Activated naive CD8-positive, alpha-beta T cell treated with anti-CD3 and anti-CD28 coated beads, Interleukin-2, amount 10 ng/mL, durations not matched to agents 7 days and 5 days (primary cell): ENCODE measurements around the gene NBL1. TPM values are rescaled to one million over a fixed set of nuclear protein-coding genes. Genes with fewer than 3 reads are reported as not detected.
"Not testable (repeated sequence)": the region's sequence is repeated elsewhere in the genome, so short reads cannot be mapped to it uniquely, and the experiment has no call there.

Source experiments
- ATAC-seq: fragments of 150-1000 bp; cut with Tn5 transposase; one replicate; pipeline ENCODE4 v1.10.0; 2021; ENCODE audit warnings: low read depth, moderate library complexity
- POLR2A ChIA-PET: fragments of 350-600 bp; sonication (Branson Sonifier 250); formaldehyde crosslinking; loops from one replicate; lab custom pipeline; 2021; ENCODE audit warnings: antibody characterized with exemption; lab: Charles Lee
- DNase-seq: peaks from one replicate; pipeline ENCODE4 v3.0.0; 2021
- H3K27ac Mint-ChIP-seq: one replicate; pipeline ENCODE4 v1.8.0; 2022; ENCODE audit warnings: mild to moderate bottlenecking, mixed read lengths
- H3K27me3 Mint-ChIP-seq: one replicate; pipeline ENCODE4 v1.8.0; 2022; ENCODE audit warnings: mild to moderate bottlenecking, moderate library complexity, mixed read lengths
- H3K36me3 Mint-ChIP-seq: one replicate; pipeline ENCODE4 v1.8.0; 2021; ENCODE audit warnings: mild to moderate bottlenecking, mixed read lengths
- H3K4me1 Mint-ChIP-seq: one replicate; pipeline ENCODE4 v1.8.0; 2021; ENCODE audit warnings: mixed read lengths
- H3K4me3 Mint-ChIP-seq: one replicate; pipeline ENCODE4 v1.8.0; 2022; ENCODE audit warnings: mild to moderate bottlenecking, moderate library complexity, mixed read lengths
- H3K9me3 Mint-ChIP-seq: one replicate; pipeline ENCODE4 v1.8.0; 2021; ENCODE audit warnings: mixed read lengths
- total RNA-seq, 2 experiments: library from RNA; stranded (reverse); gene quantifications; one replicate each; pipeline ENCODE4 v1.2.3, GENCODE V29; 2021

The NBL1 gene
- total RNA-seq, 2 experiments from 2014 or later = 35.3 to 36.0 TPM

DNA sequence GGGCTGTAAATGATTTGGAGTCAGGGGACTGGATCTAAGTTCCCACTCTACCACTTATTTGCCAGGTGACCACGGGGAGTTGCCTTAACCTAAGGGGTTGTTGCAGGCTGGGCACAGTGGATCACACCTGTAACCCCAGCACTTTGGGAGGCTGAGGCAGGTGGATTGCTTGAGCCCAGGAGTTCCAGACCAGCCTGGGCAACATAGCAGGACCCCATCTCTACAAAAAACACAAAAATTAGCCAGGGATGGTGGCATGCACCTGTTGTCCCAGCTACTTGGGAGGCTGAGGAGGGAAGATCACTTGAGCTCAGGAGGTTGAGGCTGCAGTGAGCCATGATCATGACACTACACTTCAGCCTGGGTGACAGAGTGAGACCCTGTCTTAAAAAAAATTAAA lies 13.9 kb upstream of the NBL1 start:
- not testable (repeated sequence) for H3K4me3 Mint-ChIP-seq, H3K27me3 Mint-ChIP-seq, ATAC-seq, H3K9me3 Mint-ChIP-seq, DNase-seq, H3K4me1 Mint-ChIP-seq, H3K27ac Mint-ChIP-seq, H3K36me3 Mint-ChIP-seq
- POLR2A ChIA-PET = interaction anchor here (1.2 to 1.4 kb wide), 2 partner anchors 11 to 21 kb away, joined by 3 read pairs; no protein-coding TSS in a partner anchor

DNA sequence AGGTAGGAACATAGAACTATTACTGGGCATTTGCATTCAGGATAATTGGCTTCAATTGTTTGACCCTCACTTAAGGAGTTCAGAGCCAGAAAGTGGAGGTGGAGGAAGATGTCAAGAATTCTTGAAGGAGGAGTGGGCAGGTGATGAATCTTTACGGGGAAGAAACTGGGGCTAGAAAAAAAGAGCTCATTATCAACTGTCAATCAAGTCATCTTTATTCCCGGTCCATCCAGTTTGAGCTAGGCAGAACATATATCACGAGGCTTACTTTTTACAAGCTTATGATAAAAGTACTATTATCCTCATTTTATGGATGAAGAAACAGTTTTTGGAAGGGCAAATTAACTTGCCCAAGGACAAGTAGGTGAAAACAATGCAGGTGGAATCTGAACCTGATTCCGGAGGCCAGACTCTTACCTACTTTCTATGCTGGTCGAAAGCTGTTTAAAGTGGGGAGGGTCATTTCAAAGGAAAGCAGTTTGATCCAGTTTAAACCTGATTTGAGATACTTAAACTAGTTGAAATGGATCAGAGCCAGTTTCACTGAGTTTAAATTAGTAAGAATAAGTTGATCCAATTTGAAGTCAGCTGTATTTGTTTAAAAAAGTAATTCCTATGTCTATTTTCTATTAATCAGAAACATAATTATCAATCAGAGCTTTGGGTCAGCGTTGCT lies 13.3 kb upstream of the NBL1 start:
- POLR2A ChIA-PET = interaction anchor here (1.2 to 1.4 kb wide), 2 partner anchors 10 to 20 kb away, joined by 3 read pairs; no protein-coding TSS in a partner anchor

DNA sequence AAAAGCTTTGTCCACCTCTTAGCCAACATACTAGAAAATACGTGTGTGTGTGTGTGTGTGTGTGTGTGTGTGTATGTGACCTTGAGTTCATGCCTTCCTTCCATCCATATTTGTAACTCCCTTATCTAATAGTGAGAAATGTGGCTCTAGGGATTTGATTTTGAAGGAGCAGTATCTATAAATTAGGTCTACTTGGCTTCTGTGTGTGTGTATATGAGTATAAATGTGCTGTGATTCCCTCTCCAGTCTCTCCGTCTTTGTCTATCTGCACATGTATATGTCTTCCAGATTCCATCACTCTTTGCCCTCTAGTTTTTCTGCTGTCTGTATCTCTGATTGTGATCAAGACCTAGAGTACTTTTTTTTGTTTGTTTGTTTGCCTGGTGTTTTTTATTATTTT lies 11.9 kb upstream of the NBL1 start:
- Mint-ChIP-seq H3K27ac (no peak overlapping the region), H3K36me3 (peaks cover 5% of the 10 kb centered on the region), H3K9me3 (no peaks in the 10 kb centered on the region), H3K4me3 (no peak overlapping the region), H3K4me1 (no peaks in the 10 kb centered on the region), H3K27me3 (no peaks in the 10 kb centered on the region)
- POLR2A ChIA-PET = no interaction called here
- DNase-seq (no peak), ATAC-seq (no peak)

More for the DNA sequence above, 13.3 kb upstream of the NBL1 start:
- Mint-ChIP-seq H3K9me3 (no peaks in the 10 kb centered on the region), H3K27ac (no peak overlapping the region), H3K36me3 (peaks cover 9% of the 10 kb centered on the region), H3K4me3 (no peak overlapping the region), H3K27me3 (no peaks in the 10 kb centered on the region), H3K4me1 (no peaks in the 10 kb centered on the region)
- DNase-seq (no peak), ATAC-seq (no peak)

DNA sequence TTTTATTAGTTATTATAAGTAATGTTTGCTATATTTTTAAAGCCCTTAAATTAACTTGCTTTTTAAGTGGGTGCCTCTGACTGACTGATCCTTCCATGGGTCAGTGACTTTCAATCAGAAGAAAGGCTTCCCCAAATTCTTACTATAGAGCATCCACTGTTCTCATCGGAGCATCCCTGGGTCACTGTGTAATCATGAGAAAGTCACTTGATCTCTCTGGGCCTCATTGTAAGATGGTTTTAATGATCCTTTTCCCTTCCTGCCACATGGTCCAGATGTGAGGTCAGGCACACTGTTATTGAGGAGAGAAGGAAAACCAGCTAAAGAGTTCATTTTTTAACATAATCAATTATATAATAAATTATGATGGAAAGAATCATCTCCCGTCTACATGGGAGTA lies 11.0 kb upstream of the NBL1 start:
- no peaks in the 10 kb centered on the region for H3K4me1 Mint-ChIP-seq
- POLR2A ChIA-PET = no interaction called here
- H3K36me3 Mint-ChIP-seq = peaks cover 4% of the 10 kb centered on the region
- H3K27me3 Mint-ChIP-seq = no peaks in the 10 kb centered on the region
- no peak overlapping the region for H3K27ac Mint-ChIP-seq
- no peaks in the 10 kb centered on the region for H3K9me3 Mint-ChIP-seq
- no peak overlapping the region for H3K4me3 Mint-ChIP-seq
- no peak for DNase-seq
- no peak for ATAC-seq

DNA sequence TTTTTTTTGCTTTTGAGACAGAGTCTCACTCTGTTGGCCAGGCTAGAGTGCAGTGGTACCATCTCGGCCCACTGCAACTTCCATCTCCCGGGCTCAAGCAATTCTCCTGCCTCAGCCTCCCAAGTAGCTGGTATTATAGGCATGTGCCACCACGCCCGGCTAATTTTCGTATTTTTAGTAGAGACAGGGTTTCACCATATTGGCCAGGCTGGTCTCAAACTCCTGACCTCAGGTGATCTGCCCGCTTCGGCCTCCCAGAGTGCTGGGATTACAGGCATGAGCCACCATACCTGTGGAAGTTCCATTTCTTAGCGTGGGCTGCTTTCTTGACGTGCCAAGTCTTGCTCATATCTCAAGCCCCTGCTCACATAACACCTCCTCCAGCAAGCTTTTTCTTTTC lies 9.0 kb upstream of the NBL1 start:
- not testable (repeated sequence) for H3K4me1 Mint-ChIP-seq, ATAC-seq
- POLR2A ChIA-PET = interaction anchor here (0.6 to 0.7 kb wide), 2 partner anchors 26 to 1095 kb away, joined by 4 to 5 read pairs; no protein-coding TSS in a partner anchor

DNA sequence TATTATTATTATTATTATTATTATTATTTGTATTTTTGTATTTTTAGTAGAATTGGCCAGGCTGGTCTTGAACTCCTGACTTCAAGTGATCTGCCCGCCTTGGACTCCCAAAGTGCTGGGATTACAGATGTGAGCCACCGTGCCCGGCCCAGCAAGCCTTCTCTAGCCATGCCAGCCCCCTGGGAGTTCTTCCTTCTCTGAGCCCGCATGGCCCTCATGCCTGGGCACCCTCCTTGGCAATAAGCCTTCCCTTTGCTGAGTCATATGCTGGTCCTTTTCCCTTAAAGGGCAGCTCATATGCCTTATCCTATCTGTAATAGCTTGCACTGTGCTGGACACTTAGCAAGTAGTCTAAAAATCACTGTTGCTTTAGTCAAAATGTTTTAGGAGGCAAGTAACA lies 8.5 kb upstream of the NBL1 start:
- Mint-ChIP-seq H3K4me3 (no peak overlapping the region), H3K36me3 (no peaks in the 10 kb centered on the region), H3K27me3 (no peaks in the 10 kb centered on the region), H3K9me3 (no peaks in the 10 kb centered on the region), H3K27ac (no peak overlapping the region), H3K4me1 (no peaks in the 10 kb centered on the region)
- ATAC-seq = no peak
- POLR2A ChIA-PET = no interaction called here
- no peak for DNase-seq

More for the DNA sequence above, 9.0 kb upstream of the NBL1 start:
- H3K36me3 Mint-ChIP-seq, DNase-seq, H3K27ac Mint-ChIP-seq, H3K4me3 Mint-ChIP-seq, H3K27me3 Mint-ChIP-seq, H3K9me3 Mint-ChIP-seq: not testable (repeated sequence)

DNA sequence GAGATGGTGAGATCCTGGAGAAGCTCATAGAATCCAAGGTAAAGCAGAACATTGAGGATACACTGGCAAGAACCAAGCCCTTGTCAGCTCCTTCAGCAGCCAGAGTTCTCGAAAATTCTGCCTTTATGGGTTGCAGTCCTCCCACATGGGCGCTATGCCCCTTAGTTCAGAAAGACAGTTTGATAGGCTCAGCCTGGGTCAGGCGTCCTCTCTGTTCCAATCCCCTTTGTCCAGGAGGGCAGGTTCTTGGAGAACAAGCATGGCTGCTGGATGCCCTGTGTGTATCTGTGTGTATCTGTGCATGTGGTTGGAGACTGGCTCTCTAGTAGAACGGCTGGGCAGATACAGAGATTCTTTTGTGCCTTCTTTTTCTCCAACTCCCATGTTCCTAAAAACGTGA lies 8.0 kb upstream of the NBL1 start:
- ATAC-seq (no peak), DNase-seq (no peak)
- Mint-ChIP-seq H3K27ac (no peak overlapping the region), H3K4me1 (no peaks in the 10 kb centered on the region), H3K36me3 (no peaks in the 10 kb centered on the region), H3K9me3 (no peaks in the 10 kb centered on the region), H3K27me3 (no peaks in the 10 kb centered on the region), H3K4me3 (no peak overlapping the region)
- POLR2A ChIA-PET = no interaction called here

DNA sequence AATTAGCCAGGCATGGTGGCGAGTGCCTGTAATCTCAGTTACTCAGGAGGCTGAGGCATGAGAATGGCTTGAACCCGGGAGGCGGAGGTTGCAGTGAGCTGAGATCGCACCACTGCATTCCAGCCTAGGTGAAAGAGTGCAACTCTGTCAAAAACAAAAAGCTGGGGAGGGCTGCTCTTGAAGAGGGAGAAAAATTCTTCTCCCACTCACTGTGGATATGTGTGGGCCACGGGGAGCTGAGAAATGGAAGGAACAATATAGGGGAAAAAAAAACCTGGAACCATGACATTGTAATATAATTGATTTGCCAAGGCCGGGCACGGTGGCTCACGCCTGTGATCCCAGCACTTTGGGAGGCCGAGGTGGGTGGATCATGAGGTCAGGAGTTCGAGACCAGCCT lies 7.4 kb upstream of the NBL1 start:
- POLR2A ChIA-PET, H3K36me3 Mint-ChIP-seq, H3K27ac Mint-ChIP-seq, DNase-seq, H3K4me1 Mint-ChIP-seq, H3K4me3 Mint-ChIP-seq, H3K27me3 Mint-ChIP-seq, ATAC-seq, H3K9me3 Mint-ChIP-seq: not testable (repeated sequence)

DNA sequence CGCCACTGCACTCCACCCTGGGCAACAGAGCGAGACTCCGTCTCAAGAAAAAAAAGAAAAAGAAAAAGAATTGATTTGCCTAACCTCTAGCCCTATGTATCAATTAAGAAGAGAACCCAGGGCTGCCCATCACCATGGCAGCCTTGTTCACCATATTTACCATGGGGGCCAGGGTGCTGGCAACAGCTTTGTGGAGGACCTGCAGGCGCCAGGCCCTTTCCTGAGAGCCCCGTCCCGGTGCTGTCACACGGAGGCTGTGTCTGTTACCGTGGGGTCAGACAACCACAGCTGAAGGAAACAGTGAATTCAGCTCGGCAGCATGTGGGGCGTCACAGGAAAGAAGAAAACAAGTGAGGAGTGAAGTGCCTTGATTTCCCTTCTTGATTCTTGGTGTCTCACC lies 6.5 kb upstream of the NBL1 start:
- H3K27me3 Mint-ChIP-seq = peaks cover 7% of the 10 kb centered on the region
- POLR2A ChIA-PET = no interaction called here
- no peak for ATAC-seq
- no peak overlapping the region for H3K4me3 Mint-ChIP-seq
- H3K9me3 Mint-ChIP-seq = no peaks in the 10 kb centered on the region
- no peaks in the 10 kb centered on the region for H3K4me1 Mint-ChIP-seq
- H3K27ac Mint-ChIP-seq = no peak overlapping the region
- no peak for DNase-seq
- H3K36me3 Mint-ChIP-seq = no peaks in the 10 kb centered on the region

DNA sequence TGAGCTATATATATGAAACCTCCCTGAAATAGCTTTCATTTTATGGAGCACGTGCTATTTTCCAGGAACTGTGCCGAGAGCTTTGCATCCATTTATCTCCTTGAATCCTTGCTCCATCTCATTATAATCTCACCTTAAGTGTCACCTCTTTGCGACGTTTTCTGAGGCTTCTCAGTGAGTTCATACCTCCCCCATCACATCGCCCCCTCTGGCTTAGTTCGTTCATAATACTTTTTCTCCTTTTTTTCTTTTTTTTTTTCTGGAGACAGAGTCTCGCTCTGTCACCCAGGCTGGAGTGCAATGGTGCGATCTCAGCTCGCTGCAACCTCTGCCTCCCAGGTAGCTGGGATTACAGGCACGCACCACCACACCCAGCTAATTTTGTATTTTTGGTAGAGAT lies 4.9 kb upstream of the NBL1 start:
- ATAC-seq, H3K27ac Mint-ChIP-seq, H3K4me3 Mint-ChIP-seq, H3K9me3 Mint-ChIP-seq, DNase-seq, H3K36me3 Mint-ChIP-seq, H3K4me1 Mint-ChIP-seq: not testable (repeated sequence)
- H3K27me3 Mint-ChIP-seq = peaks cover 15% of the 10 kb centered on the region
- POLR2A ChIA-PET = interaction anchor here (1.3 kb wide), 1 partner anchor 226 kb away, joined by 3 read pairs; no protein-coding TSS in a partner anchor

DNA sequence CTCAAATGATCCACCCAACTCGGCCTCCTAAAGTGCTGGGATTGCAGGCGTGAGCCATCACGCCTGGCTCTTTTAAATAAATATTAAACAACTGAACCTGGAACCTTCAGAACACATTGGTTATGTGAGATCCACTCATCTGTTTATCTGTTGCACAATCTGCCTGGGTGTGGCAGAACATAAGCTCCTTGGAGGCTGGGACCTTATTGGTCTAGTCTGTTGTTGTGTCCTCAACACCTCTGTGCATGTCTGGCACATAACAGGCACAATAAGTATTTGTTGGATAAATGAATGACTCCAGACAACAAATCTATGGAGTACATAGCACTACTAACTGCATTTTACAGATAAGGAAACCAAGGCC lies 4.1 kb upstream of the NBL1 start:
- Mint-ChIP-seq H3K27ac (no peak overlapping the region), H3K4me3 (no peak overlapping the region)
- POLR2A ChIA-PET = interaction anchor here (0.5 to 1.5 kb wide), 3 partner anchors 9 to 81 kb away, joined by 3 read pairs; no protein-coding TSS in a partner anchor

DNA sequence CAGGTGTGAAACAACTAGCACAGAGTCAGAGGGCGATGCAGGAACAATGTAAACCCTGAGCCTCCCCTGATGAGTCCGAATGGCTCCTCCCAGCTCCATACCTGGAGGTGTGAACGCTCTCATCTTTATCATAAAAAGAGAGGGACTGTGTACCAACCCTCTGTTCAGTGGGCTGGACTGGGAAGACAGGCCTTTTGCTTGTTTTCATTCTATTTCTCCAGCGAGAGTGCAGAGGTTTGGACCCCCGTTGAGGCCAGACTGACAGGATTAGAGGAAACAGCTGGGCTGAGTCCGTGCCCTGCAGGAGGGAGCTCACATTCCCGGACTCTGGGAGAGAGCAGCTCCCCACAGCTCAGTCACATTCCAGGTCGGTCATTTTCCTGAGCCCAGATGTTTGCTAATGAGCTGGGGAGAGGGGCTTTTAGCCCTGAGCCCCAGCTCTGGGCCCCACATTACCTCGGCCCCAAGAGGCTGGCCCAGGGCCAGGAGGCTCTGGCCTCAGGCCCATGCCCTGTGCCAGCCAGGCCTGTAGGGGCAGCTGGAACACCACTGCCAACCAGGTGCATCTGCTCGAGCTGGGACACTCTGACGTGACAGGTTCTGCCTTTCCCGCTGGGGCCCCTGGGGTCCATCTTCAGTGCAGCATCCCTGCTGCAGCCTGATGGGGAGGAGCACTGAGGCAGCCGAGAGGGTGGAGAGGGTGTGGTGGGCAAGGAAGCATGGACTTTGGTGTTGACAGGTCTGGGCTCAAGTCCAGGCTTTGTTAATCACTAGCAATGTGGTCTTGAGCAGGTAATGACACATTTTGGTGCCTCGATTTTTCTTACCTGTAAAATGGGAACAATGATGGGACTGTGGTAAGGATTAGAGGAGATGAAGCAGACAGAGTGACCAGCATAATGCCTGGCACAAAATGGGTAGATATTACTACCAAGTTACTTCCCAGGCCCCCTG lies 3.5 kb upstream of the NBL1 start:
- peaks cover 15% of the 10 kb centered on the region for H3K27me3 Mint-ChIP-seq
- no peak overlapping the region for H3K27ac Mint-ChIP-seq
- DNase-seq = no peak
- no peaks in the 10 kb centered on the region for H3K9me3 Mint-ChIP-seq
- POLR2A ChIA-PET = interaction anchor here (0.5 to 1.6 kb wide), 4 partner anchors 10 to 82 kb away, joined by 3 to 4 read pairs (median 3); a partner anchor contains a TSS
- peaks cover 7% of the 10 kb centered on the region for H3K4me1 Mint-ChIP-seq
- no peak for ATAC-seq
- H3K4me3 Mint-ChIP-seq = no peak overlapping the region
- H3K36me3 Mint-ChIP-seq = peaks cover 2% of the 10 kb centered on the region

More for the DNA sequence above, 4.1 kb upstream of the NBL1 start:
- DNase-seq = no peak
- Mint-ChIP-seq H3K9me3 (no peaks in the 10 kb centered on the region), H3K4me1 (peaks cover 7% of the 10 kb centered on the region), H3K36me3 (peaks cover 2% of the 10 kb centered on the region), H3K27me3 (peaks cover 15% of the 10 kb centered on the region)
- ATAC-seq = no peak

DNA sequence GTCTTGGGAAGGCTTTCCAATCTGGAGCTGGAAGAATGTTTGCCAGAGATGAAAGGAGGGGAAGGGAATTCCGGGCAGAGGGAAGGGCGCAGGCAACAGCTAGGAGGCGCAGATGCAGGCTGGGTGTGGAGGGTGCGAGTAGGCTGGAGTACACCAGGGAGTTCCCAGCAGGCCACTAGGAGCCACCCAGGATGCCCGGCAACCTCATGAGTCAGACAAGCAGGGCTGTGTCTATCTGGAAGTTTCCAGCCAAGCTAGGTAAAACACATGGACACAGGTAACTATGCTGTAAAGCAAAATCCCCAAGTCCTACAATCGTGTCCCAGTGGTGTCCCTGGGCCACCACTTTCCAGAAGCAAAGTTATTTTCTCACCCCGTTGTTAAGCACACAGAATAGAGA lies 990 bp upstream of the NBL1 start:
- Mint-ChIP-seq H3K4me3 (peak overlapping the region; percentile 86), H3K9me3 (no peaks in the 10 kb centered on the region), H3K4me1 (peaks cover 29% of the 10 kb centered on the region), H3K36me3 (peaks cover 2% of the 10 kb centered on the region), H3K27me3 (peaks cover 15% of the 10 kb centered on the region), H3K27ac (no peak overlapping the region)
- POLR2A ChIA-PET = interaction anchor here (0.6 to 3.7 kb wide), 3 partner anchors 18 to 45 kb away, joined by 3 to 40 read pairs (median 3); a partner anchor contains a TSS
- ATAC-seq = no peak
- no peak for DNase-seq
